Forelimb muscle (tissue), 1 donor: ENCODE results near the gene GTF3C1. TPM values are rescaled to one million over a fixed set of nuclear protein-coding genes. Genes with fewer than 3 reads are reported as not detected.
"Not testable (repeated sequence)": the region's sequence is repeated elsewhere in the genome, so short reads cannot be mapped to it uniquely, and the experiment has no call there.

Experiments used
- DNase-seq: peaks from one replicate; pipeline ENCODE4 v3.0.0-alpha.2; 2013; ENCODE audit warnings: low read depth
- polyA plus RNA-seq: library from polyadenylated mRNA; unstranded; fragments of 120-200 nt; gene quantifications from one replicate; pipeline ENCODE4 v1.2.1, GENCODE V29; 2013; ENCODE audit not compliant: insufficient read length

Gene GTF3C1
- polyA plus RNA-seq, 1 donor, result 49.0 TPM

DNA sequence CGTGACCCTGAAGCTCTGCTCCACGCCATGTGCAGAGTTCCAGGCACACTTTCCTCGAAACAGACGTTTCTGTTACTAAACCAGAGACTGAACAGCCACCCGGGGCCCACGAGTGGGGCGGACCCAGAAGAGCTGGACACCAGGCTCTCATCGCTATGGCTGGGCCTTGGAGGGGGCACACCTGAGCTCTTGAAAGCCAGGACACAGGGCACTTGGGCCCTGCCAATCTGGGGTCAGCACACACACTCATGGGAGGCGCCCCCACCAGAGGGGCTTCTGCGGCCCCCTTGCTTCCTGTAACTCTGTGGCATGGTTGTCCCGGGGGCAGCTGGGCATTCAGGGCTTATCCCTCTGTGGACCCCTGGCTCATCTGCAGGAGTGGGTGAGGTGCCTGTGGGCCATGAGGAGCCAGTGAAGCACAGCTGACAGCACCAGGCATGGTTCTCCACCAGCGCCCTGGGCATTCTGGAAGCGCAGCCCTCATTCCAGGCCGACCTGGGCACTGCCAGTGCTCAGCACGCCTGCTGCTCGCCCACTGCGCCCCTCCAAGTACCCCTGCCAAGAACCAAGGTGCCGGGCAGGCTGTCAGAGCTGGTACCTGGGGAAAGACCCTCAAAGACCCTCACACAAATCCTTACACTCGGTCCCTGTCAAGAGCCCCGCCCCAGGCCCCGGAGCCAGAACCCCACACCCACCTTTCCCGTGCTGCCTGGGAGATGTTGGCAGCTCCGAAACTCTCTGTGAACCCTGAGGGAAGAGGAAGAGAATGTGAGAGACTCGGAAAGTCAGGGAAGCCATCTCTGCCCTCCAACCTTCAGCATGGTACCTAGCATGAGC is 86.6 kb downstream of the GTF3C1 start:
- DNase-seq, result no peak

GRCh38 chr16:27462200-27462845 is 87.4 kb downstream of the GTF3C1 start:
- DNase-seq, result no peak

- DNase-seq, result no peak
These were observed 88.1 kb downstream of the GTF3C1 start for GRCh38 chr16:27461483-27462171.

DNA sequence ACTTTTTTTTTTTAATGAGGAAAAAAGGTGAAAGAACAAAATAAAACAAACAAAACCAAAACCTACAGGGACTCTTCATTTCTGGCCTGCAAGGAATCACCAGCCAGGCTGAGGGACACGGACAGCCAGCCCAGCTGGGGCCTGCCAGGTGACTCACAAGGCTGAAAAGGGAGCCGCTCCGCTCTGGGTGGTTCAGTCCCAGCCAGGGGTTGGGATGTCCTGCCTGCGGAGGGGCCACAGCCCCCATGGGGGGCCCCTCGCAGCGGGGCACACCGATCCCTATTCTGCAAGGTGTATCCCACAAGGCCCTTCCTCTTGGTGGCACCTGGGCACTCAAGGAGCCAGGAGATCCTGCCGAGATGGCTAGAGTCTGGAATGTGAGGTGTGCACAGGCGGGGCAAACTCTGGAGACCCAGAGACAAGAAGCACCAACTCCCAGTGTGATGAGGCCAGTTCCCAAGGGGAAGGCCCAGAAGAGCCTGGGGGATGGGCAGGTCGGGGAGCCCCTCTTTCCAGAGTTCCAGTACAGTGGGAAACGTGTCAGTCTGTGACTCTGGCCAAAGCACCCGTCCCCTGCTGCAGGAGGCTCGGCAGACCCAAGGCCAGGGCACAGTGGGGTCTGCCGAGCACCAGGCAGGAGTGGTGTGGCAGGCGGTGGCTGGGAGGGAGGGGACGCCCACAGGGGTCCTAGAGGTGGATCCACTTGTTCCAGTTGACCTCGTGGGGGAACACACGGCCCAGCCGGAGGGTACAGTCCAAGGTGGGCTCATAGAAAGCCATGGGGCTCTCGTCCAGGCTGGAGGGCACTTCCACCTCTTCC is 88.8 kb downstream of the GTF3C1 start:
- no peak for DNase-seq

DNA sequence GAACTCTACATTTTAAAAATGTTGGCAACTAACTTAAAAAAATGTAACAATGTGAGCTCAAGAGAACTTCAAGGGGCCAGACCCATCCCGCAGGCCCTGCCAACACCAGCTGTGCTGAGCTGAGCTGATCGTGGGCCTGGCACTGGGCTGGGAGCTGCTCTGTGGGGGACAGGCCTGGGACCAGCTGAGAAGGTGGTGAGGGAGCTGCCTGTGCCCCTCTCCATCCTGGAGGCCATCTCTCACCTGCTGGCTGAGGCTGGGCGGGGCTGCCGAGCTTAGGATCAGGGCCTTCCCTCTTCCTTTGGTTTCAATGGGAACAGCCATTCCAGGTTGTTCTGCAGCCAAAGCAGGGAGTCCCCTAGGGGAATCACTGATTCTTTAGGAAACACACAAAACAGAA is 89.5 kb downstream of the GTF3C1 start:
- DNase-seq, result no peak

GRCh38 chr16:27458987-27459688 is 90.6 kb downstream of the GTF3C1 start:
- no peak for DNase-seq

DNA sequence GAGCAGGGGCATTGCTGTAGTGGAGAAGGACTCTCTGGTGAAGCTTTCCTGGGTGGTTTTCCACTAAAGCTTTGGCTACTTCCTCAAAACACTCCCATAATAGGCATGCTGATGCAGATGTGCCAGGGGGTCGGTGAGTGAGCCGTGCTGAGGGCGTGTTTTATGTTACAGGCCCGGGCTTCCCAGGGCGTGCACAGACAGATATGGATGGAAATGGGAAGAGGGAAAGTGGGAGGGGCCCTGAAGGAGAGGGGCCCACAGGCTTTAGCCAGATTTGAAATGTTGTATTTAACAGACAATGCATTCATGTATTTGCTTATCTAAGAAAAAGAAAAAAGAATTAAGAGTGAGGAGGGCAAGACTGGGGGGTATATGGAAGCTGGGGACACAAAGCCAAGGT is 91.5 kb downstream of the GTF3C1 start:
- no peak for DNase-seq

GRCh38 chr16:27457605-27457900 is 92.2 kb downstream of the GTF3C1 start:
- DNase-seq, result not testable (repeated sequence)

DNA sequence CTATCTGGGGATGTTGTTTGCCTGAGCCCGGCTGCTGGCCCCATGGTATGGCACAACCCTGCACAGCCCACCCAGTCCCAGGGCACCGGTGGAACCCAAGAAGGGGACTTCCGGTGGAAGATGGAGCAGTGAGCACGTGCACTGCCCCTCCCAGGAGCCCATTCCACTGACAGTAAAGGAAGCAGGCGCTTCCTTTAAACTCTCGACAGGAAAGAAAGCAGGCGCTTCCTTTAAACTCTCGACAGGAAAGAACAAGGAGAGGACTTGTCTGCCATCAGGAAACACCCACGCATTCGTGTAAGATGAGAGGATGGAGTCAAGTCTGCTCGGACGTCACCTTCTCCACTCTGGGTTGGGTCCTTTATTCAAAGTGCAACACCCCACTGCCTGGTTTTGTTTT is 94.0 kb downstream of the GTF3C1 start:
- no peak for DNase-seq

DNA sequence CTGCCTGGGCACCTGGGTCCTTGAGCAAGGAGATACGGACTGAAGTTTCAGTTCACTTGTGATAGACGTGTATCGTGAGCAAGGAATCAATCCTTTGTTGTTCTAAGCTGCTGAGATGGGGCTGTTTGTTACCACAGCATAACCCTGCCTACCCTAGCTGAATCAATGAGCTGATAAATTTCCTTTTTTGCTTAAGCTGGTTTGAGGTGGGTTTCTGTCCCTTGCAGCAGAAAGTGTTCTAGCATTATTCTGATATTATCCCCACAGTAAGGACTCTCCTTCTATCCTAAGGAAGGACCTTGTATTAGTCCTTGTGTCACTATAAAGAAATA is 96.3 kb downstream of the GTF3C1 start:
- no peak for DNase-seq

DNA sequence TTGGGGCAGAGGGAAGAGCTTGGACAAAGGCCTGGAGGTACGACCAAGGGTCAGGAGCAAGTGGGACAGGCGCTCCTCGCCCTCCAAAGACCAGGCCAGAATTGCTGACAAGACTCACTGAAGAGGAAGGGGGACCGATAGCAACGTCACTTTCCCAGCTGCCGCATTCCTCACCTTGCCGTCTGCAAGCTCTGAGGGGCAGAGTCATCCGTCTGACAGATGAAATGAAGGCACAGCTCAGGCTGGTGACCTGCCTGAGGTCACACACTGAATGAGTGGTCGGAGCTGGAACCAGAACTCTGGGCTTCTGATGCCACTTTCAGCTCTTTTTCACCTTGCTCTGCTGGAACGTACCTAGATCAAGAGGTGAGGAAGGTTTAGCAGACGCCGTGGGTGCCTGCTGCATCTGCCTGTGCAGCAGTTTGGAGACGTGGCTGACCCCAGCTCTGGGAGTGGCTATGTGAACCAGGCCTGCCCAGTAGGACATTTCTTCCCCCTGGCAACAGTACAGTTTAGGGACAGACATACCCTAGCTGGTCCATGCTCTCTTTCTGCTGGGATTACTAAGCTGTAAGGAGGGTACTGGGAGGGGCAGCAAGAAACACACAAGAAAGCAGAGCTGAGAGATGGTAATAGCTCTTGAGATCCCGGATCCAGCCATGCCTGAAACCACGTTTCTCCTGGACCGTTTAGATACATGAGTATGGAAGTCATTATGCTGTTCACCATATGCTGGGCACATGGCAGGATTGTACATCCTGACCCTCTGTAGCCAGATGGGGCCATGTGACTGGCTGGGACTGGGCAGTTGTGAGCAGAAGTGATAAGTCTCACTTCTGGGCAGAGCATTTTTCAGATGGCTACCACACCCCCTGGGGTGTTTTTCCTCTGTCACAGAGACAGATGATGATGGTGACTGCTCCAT is 96.9 kb downstream of the GTF3C1 start:
- DNase-seq, result no peak

- DNase-seq, result no peak
These were observed 99.5 kb downstream of the GTF3C1 start for GRCh38 chr16:27450196-27450549.

DNA sequence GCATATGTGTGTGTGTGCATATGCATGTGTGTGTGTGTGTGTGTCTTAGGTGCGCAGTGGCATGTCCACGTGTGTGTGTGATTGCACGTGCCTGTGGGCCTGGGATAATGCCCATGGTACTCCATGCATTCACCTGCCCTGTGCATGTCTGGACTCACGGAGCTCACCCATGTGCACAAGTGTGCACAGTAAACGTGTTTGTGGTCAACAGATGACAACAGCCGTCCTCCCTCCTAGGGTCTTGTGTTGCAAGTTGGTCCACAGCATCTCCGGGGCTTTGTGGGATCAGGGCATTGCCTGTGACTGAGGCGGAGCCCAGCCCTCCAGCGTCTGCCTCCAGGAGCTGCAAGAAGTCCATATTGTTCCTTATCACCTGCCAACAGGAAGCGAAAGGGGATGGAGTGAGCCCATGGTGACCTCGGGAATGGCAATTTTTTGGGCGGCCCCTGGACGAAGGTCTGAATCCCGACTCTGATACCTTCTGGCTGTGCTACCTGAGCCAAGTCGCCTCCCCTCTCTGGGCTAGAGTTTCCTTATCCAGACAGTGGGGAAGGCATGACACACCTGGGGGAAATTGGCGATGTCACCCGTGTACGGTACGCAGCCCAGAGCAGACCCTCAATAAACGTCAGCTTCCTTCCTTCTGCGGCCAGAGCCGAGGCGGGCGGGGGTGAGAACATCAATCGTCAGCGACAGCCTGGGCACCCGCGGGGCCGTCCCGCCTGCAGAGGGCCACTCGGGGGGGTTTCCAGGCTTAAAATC is 100.1 kb downstream of the GTF3C1 start:
- DNase-seq, result no peak

GRCh38 chr16:27448532-27449433 is 100.9 kb downstream of the GTF3C1 start:
- no peak for DNase-seq

DNA sequence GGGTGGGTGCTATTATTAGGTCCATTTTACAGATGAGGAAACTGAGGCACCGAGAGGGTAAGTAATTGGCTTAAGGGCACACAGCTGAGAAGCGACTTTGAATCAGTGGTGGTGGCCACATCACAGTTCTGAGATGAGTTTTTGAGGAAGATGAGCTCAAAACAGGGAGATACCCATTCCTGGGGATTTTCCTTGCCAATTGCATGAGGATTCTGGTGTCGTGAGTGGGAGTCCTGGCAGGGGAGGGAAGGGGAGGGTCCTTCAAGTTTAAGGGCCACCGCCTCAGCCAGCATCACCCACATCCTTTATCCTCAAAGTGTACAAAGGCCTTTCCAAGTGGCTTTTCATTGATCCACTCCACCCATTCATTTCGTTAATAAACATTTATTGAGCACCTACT is 102.4 kb downstream of the GTF3C1 start:
- no peak for DNase-seq

DNA sequence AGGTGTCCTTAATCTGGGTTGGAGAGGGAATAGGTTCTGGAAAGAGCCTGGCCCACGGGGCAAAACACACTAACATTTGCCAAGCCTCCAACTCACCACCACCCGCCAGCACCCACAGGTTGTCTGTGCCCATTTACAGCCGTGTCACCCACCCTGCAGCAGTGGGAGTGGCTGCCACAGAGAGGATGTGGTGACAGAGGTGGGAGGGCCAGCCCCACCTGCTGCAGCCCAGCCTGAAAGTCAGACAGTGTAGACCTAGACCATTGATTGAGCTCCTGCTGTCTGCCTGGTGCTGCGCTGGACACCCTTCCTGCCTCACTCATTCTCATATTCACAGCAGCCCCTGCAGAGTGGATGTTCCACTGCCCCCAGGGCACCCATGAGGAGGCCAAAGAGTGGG is 103.0 kb downstream of the GTF3C1 start:
- DNase-seq, result no peak

GRCh38 chr16:27445502-27446175 is 104.1 kb downstream of the GTF3C1 start:
- no peak for DNase-seq

GRCh38 chr16:27444470-27444869 is 105.2 kb downstream of the GTF3C1 start:
- no peak for DNase-seq
